GM18517 (cell line): ENCODE measurements around the gene ASB17.
A peak's percentile ranks its signal among the peaks of the same experiment; 100 is the strongest.
"Not testable (repeated sequence)": the region's sequence is repeated elsewhere in the genome, so short reads cannot be mapped to it uniquely, and the experiment has no call there.

Experiments
- ATAC-seq: cut with Tn5 transposase; IDR thresholded peaks from one replicate; pipeline ENCODE4 v1.9.1; 2021; ENCODE audit warnings: mild to moderate bottlenecking, moderate library complexity; ENCODE audit not compliant: unreplicated experiment

Gene ASB17

GRCh38 chr1:75932304-75932703, at the start of gene ASB17:
Gene ASB17, minus strand, starts transcription at chr1:75932404. Its CDS starts 113 bp downstream, at chr1:75932291.
- no peak for ATAC-seq

DNA sequence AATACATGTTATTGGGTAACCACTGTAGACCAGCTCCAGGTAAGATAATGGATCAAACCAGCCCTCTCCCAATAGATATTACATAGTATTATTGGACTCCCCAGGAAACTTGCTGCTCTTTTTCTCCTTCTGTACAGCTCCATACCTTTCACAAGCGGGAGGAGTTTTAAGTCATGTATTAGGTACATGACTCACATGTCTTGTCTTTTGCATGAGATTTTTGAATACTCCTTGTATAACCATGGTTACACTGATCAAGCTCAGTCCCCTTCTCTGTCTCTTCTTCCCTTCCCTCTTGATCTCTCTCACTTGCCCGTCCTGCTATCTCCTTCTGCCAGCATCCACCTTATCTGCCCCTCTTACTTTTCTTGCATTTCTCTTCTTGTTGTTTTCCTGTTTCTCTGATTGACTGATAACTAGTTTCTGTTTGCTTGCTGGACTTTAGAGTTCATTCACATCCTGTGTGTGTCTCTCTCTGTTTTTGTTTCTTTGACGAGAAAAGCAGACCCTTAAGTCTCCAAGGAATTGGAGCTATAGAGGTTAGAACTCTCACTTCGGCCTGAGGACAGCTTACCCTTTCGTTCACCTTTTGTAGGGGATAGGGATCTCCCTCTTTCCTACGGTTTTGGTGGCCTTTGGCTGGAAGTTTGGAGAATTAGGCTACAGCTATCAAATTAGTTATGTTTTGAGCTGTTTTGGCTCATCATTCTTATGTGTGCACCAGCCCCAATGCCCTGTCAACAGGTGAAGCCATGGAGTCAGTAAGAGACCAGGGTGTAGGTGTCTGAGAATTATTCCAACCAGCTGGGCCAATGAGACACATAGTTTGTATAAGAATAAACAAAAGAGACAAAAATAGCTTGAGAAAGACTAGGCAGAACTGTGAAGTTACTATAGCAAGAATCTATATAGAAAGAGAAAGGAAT, 49.0 kb upstream of the ASB17 start:
- peak; percentile 51 for ATAC-seq

DNA sequence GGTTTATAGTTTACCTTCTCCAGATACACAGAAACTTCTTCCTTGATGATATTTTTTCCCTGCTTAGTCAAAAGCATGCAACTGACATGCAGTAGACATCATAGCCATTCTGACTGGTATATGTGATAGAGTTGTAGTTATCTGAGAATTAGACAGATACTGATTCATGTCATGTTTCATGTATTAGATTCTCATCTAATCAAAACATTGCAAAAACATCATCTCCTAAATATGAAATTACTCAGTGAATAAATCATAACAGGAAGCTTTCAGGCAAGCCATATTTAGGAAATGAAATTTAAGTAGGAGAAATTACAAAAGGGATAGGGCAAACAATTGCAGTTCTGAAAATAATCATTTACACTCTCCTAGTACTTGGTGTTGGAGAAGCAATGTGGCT, 38.4 kb upstream of the ASB17 start:
- no peak for ATAC-seq

- no peak for ATAC-seq
Measured at GRCh38 chr1:75969550-75969949, 37.3 kb upstream of the ASB17 start.

- ATAC-seq: no peak
Measured at GRCh38 chr1:75967719-75968118, 35.5 kb upstream of the ASB17 start.

GRCh38 chr1:75964760-75965408, 32.7 kb upstream of the ASB17 start:
- ATAC-seq: no peak

DNA sequence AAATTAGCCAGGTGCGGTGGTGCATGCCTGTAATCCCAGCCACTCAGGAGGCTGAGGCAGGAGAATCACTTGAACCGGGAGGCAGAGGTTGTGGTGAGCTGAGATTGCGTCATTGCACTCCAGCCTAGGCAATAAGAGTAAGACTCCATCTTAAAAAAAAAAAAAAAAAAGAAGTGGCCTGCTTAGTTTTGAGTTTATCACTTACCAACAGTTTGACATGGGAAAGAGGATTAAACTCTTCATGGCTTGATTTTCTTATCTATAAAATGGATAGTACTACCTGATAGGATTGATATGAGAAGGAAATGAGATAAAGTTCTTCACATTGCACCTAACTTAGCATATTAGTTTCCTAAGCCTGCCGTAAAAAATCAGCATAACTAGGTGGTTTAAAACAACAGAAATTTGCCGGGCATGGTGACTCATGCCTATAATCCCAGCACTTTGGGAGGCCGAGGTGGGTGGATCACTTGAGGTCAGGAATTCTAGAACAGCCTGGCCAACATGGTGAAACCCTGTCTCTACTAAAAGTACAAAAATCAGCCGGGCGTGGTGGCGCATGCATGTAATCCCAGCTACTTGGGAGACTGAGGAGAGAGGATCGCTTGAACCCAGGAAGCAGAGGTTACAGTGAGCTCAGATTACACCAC, 32.0 kb upstream of the ASB17 start:
- ATAC-seq: not testable (repeated sequence)

GRCh38 chr1:75954586-75954985, 22.4 kb upstream of the ASB17 start:
- ATAC-seq: no peak

GRCh38 chr1:75953461-75953860, 21.3 kb upstream of the ASB17 start:
- no peak for ATAC-seq

- no peak for ATAC-seq
Measured at GRCh38 chr1:75952016-75952415, 19.8 kb upstream of the ASB17 start.

DNA sequence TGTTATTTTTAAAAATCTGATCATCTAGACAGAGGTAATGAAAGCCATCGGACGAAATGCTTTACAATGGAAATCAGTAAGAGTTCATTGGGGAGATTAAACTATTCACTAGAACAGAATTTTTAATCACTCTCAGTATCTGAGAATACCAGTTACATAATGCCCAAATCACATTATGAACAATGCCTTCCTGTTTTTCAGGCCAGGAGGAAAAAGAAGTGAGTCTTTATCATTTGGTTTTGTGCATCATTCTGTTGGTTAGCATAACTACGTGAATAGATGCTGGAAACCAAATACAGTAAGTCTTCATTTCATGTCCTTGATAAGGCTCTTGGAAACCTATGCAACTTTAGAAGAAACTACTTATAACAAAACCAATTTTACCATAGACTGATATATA, 18.0 kb upstream of the ASB17 start:
- no peak for ATAC-seq

DNA sequence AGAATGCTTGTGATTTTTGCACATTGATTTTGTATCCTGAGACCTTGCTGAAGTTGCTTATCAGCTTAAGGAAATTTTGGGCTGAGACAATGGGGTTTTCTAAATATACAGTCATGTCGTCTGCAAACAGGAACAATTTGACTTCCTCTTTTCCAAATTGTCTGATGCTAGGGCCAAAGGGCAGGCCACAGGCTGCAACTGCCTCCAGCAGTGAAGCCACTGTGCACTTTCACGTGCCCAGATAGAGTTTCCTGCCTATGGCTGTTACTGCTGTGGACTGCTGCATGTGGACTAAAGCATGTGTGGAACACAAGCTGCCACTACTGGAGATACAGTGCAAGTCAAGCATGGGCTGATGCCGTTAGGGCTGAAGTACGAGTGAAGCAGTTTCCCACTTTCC, 10.8 kb upstream of the ASB17 start:
- ATAC-seq: not testable (repeated sequence)

- no peak for ATAC-seq
Measured at GRCh38 chr1:75937034-75937433, 4.8 kb upstream of the ASB17 start.

GRCh38 chr1:75922698-75923097, 9.5 kb downstream of the ASB17 start:
- no peak for ATAC-seq

- no peak for ATAC-seq
Measured at GRCh38 chr1:75916834-75917233, 15.4 kb downstream of the ASB17 start.

- no peak for ATAC-seq
Measured at GRCh38 chr1:75908717-75909152, 23.5 kb downstream of the ASB17 start.

DNA sequence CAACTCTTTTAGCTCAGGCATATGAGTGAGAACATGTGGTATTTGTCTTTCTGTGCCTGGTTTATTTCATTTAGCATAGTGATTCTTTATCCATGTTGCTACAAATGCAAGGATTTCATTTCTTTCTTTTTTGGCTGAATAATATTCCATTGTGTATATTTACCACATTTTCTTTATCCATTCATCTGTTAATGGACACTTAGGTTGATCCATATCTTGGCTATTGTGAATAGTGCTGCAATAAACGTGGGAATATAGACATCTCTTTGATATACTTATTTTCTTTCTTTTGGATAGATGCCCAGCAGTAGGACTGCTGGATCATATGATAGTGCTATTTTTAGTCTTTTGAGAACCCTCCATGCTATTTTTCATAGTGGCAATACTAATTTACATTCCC, 30.8 kb downstream of the ASB17 start:
- no peak for ATAC-seq

DNA sequence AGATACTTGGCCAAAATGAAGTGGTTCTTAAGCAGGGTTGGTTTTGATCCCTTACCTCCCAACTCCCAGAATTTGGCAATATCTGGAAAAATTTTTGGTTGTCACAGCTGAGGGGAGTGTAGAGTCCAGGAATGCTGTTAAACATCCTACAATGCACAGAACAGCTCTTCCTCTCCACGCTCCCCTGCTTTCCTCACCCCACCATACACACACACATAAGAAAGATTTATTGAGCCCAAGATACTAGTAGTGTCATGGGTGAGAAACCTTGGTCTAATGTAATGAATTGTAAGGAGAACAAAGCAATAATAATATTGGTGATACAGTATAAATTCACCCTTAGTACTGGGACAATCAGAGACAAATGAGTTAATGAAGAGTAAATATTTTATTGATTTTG, 47.8 kb downstream of the ASB17 start:
- ATAC-seq: no peak

- ATAC-seq: no peak
Measured at GRCh38 chr1:75879985-75880384, 52.2 kb downstream of the ASB17 start.

GRCh38 chr1:75870951-75871350, 61.3 kb downstream of the ASB17 start:
- no peak for ATAC-seq
